Gastrocnemius medialis (tissue), 4 donors: Measurements from ENCODE around the gene RPRD1A.
"Not testable (repeated sequence)": the region's sequence is repeated elsewhere in the genome, so short reads cannot be mapped to it uniquely, and the experiment has no call there.

Experiments used
- CTCF ChIP-seq, 5 experiments: fragments of 450-650 bp in 3 of 5; fragments of 200-600 bp in 2 of 5; sonication (generic) in 2 of 5; IDR thresholded peaks in 4 of 5; conservative IDR thresholded peaks in 1 of 5; 1 replicate in 4 of 5; 2 replicates in 1 of 5; pipeline ENCODE4 v1.5.1; 2016 to 2019; ENCODE audit warnings: antibody characterized with exemption in 5 of 5, mild to moderate bottlenecking in 3 of 5, moderate library complexity in 3 of 5
- POLR2A ChIP-seq, 2 donors: fragments of 450-650 bp; IDR thresholded peaks; one replicate each; pipeline ENCODE4 v1.6.1; 2017; ENCODE audit warnings: antibody characterized with exemption in 2 of 2, mild to moderate bottlenecking in 2 of 2, moderate library complexity in 2 of 2

- TF ChIP-seq CTCF (IDR thresholded peaks at IDR 0.05 in 4 of 5, conservative IDR thresholded peaks at IDR 0.05 in 1 of 5); POLR2A (IDR thresholded peaks at IDR 0.05): not testable (repeated sequence)
These were observed 43.1 kb downstream of the RPRD1A start for GRCh38 chr18:36024241-36024640.
